ENCODE results near the gene TP53BP2. TPM values are rescaled to one million over a fixed set of nuclear protein-coding genes. Genes with fewer than 3 reads are reported as not detected.

TP53BP2 gene
- total RNA-seq, 6 donors from 2014 or later = 43.0 to 77.5 (median 61.8) TPM

GRCh38 chr1:223759273-223759672 is 86.5 kb downstream of the TP53BP2 start:
- no peak overlapping the region for H3K4me3 ChIP-seq
- peaks cover 28 to 100% (median 95%) of the 10 kb centered on the region in 4 donors for H3K36me3 ChIP-seq
- peaks cover 6 to 16% (median 14%) of the 10 kb centered on the region in 4 donors for H3K4me1 ChIP-seq
- TF ChIP-seq POLR2A (IDR thresholded peaks at IDR 0.05) (no peak), EP300 (IDR thresholded peaks at IDR 0.05) (no peak), POLR2AphosphoS5 (IDR thresholded peaks at IDR 0.05) (no peak)
- TF ChIP-seq, protein P1, sequence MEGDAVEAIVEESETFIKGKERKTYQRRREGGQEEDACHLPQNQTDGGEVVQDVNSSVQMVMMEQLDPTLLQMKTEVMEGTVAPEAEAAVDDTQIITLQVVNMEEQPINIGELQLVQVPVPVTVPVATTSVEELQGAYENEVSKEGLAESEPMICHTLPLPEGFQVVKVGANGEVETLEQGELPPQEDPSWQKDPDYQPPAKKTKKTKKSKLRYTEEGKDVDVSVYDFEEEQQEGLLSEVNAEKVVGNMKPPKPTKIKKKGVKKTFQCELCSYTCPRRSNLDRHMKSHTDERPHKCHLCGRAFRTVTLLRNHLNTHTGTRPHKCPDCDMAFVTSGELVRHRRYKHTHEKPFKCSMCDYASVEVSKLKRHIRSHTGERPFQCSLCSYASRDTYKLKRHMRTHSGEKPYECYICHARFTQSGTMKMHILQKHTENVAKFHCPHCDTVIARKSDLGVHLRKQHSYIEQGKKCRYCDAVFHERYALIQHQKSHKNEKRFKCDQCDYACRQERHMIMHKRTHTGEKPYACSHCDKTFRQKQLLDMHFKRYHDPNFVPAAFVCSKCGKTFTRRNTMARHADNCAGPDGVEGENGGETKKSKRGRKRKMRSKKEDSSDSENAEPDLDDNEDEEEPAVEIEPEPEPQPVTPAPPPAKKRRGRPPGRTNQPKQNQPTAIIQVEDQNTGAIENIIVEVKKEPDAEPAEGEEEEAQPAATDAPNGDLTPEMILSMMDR (IDR thresholded peaks at IDR 0.05) = no peak
- ATAC-seq (ENCODE audit: low FRiP score in 2 of 2) (no peak), DNase-seq (no peak)
- no peaks in the 10 kb centered on the region for H3K27me3 ChIP-seq
- H3K27ac ChIP-seq = no peak overlapping the region
- 88 to 89% methylated on average over 13 of the region's 13 CpGs for WGBS, 2 donors
- H3K9me3 ChIP-seq = no peaks in the 10 kb centered on the region

- H3K4me3 ChIP-seq = no peak overlapping the region
- ATAC-seq (ENCODE audit: low FRiP score in 2 of 2) (no peak), DNase-seq (no peak)
- H3K27me3 ChIP-seq = no peaks in the 10 kb centered on the region
- H3K4me1 ChIP-seq = peaks cover 6 to 16% (median 14%) of the 10 kb centered on the region in 4 donors
- 93 to 95% methylated on average over 9 of the region's 9 CpGs for WGBS, 2 donors
- H3K27ac ChIP-seq = no peak overlapping the region
- peaks cover 24 to 100% (median 95%) of the 10 kb centered on the region in 4 donors for H3K36me3 ChIP-seq
- TF ChIP-seq, protein P1 (IDR thresholded peaks at IDR 0.05) = no peak
- TF ChIP-seq EP300 (IDR thresholded peaks at IDR 0.05) (no peak), POLR2AphosphoS5 (IDR thresholded peaks at IDR 0.05) (no peak), POLR2A (IDR thresholded peaks at IDR 0.05) (no peak)
- H3K9me3 ChIP-seq = no peaks in the 10 kb centered on the region
These were observed 87.0 kb downstream of the TP53BP2 start for GRCh38 chr1:223758734-223759133.

DNA sequence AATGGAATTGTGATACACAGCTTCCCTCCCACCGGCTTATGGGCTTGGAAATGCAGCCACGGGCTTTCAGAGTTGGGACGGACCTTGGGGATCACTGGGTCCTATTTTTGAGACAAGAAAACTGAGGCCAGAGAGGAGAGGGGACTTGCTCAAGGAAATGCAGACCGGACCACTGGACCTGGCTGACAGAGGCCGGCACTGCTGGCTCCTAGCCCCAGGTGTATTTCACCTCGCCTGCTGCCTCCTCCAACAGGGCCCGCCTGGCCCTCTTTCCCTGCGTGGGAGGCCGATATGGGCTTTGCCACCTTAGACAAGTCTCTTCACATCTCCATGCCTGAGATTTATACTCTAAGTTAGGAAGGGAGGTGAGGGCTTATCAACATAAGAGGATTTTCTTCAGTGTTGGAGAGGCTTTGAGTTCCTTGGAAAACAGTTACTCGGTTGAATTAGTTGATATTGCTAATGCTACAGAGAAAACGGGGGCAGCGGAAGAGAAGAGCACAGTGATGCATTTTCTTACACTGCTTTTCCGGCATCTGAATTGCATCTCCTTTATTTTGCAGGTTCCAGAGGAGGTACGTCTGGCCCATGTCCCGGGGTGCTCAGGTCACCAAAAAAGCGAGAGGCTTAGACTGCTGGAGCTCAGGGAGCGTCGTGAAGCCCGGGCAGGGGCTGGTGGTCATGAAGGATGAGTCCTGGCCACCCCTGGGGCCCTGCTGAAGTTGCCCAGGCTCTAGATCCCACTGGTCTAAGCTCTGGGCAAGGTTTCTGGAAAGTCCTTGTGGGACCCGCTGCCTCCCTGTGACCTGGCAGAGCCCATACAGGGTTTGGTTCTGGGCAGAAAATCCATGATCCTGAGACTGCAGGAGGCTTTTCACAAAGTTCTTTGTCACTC is 88.7 kb downstream of the TP53BP2 start:
- peaks cover 6 to 16% (median 14%) of the 10 kb centered on the region in 4 donors for H3K4me1 ChIP-seq
- no peak for DNase-seq
- H3K4me3 ChIP-seq = no peak overlapping the region
- no peak overlapping the region for H3K27ac ChIP-seq
- H3K9me3 ChIP-seq = no peaks in the 10 kb centered on the region
- no peak for ATAC-seq (ENCODE audit: low FRiP score in 2 of 2)
- TF ChIP-seq, protein P1 (IDR thresholded peaks at IDR 0.05) = no peak
- TF ChIP-seq EP300 (IDR thresholded peaks at IDR 0.05) (no peak), POLR2AphosphoS5 (IDR thresholded peaks at IDR 0.05) (no peak), POLR2A (IDR thresholded peaks at IDR 0.05) (no peak)
- 90 to 94% methylated on average over 16 to 20 of the region's 20 CpGs for WGBS, 2 donors
- H3K36me3 ChIP-seq = peaks cover 31 to 100% (median 95%) of the 10 kb centered on the region in 4 donors
- no peaks in the 10 kb centered on the region for H3K27me3 ChIP-seq

DNA sequence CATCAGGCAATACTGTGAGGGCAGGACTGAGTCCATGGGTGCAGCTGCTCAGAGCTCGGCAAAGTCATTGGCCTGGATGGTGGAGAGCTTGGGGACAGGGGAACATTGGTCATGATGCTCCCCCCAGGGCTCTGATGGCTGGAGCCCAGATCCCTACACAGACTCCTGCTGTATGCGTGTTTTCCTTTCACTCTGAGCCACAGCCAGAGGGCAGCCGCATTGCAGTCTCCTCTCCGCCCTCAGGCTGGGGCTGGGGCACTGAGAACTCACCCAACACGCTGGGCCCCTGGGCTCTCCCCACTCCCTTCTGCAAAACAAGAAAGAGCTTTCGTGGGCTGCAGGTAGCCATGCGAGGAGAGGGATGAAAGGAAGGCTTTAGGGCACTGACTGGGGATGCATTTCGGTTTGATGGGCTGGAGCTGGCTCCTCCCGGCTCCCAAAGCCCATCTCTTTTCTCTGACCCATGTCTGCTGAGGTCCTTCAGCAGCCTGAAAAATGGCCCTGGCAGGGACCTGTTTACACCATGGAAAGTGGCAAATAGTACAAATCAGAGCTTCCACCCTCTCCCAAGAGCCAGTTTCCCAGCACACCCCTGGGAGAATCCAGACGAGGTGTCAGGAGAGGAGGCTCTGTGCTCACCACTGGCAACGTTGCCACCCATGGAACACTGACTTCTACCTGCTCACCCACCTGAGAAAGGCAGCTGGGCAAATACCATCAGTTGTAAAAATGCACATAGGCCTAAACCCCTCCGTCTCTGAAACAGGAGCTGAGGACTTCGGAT is 89.6 kb downstream of the TP53BP2 start:
- no peaks in the 10 kb centered on the region for H3K9me3 ChIP-seq
- H3K4me3 ChIP-seq = no peak overlapping the region
- WGBS, 2 donors = 87 to 95% methylated on average over 12 to 13 of the region's 13 CpGs
- no peaks in the 10 kb centered on the region for H3K27me3 ChIP-seq
- H3K27ac ChIP-seq = no peak overlapping the region
- DNase-seq = no peak
- H3K36me3 ChIP-seq = peaks cover 40 to 100% (median 97%) of the 10 kb centered on the region in 4 donors
- TF ChIP-seq, protein P1 (IDR thresholded peaks at IDR 0.05) = no peak
- no peak for TF ChIP-seq POLR2AphosphoS5 (IDR thresholded peaks at IDR 0.05)
- TF ChIP-seq EP300 (IDR thresholded peaks at IDR 0.05) = no peak
- TF ChIP-seq POLR2A (IDR thresholded peaks at IDR 0.05) = no peak
- peaks cover 4 to 12% (median 9%) of the 10 kb centered on the region in 4 donors for H3K4me1 ChIP-seq
- ATAC-seq (ENCODE audit: low FRiP score in 2 of 2) = no peak
